Frontal cortex (tissue), 4 donors: ENCODE results near the gene TMEM132C. TPM values are rescaled to one million over a fixed set of nuclear protein-coding genes. Genes with fewer than 3 reads are reported as not detected.

Source experiments
- DNase-seq, 2 donors: peaks; one replicate each; pipeline ENCODE4 v3.0.0; 2012; ENCODE audit warnings: low spot score in 2 of 2
- FAIRE-seq: peaks from 2 replicates; lab custom pipeline; 2012; peaks lifted over from hg19 to GRCh38; lab: Jason Lieb, UNC
- total RNA-seq: library from RNA; depleted of rRNA; stranded (reverse); fragments of >200 nt; gene quantifications from one replicate; pipeline ENCODE4 v1.2.3, GENCODE V29; 2014
- donor health status: control.
- donor health status: control.
- donor health status: control.

The TMEM132C gene
- total RNA-seq, 1 donor from 2014 or later = 4.1 TPM

DNA sequence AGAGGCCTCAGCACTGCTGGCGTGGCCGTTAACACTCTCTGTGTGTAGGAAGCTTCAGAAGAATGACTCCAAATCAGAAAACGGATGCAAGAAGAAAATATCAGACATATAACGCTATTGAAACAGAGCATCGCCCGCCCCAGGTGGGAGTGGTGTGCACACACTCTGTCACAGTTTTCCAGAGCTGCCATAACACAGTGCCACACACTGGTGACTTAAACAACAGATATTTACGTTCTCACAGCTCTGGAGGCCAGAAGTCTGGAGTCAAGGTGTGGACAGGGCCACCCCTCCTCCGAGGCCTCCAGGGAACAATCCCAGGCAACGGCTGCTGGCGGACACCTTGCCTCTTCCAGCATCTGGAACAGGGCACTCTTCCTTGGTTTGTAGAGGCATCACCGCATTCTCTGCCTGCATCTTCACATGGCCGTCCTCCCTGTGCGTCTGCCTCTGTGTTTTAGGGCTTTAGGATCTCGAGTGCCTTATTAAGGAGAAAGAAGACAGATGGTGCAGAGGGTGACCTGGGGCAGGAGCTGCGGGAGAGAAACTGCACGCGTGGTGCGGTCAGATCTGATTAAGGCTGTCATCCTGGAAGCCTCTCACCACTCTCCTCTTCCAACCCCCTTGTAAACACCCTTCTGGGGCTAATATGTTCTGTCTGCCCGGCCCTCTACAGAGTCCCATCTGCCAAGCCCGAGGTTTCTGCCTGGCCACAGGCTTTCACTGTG, 415.7 kb downstream of the TMEM132C start:
- DNase-seq (no peak), FAIRE-seq (no peak)

- FAIRE-seq = no peak
- peak in 1 of 2 donors; percentile 18 for DNase-seq
Measured at GRCh38 chr12:128684352-128684751, 417.4 kb downstream of the TMEM132C start.

- FAIRE-seq (no peak), DNase-seq (no peak)
Measured at GRCh38 chr12:128685903-128686475, 419.0 kb downstream of the TMEM132C start.

GRCh38 chr12:128687851-128688250, 420.9 kb downstream of the TMEM132C start:
- no peak for FAIRE-seq

GRCh38 chr12:128690641-128691040, 423.7 kb downstream of the TMEM132C start:
- no peak for FAIRE-seq
- no peak for DNase-seq

More at GRCh38 chr12:128687851-128688250, 420.9 kb downstream of the TMEM132C start:
- no peak for DNase-seq

- DNase-seq (no peak), FAIRE-seq (no peak)
Measured at GRCh38 chr12:128693115-128693514, 426.1 kb downstream of the TMEM132C start.

- FAIRE-seq (no peak), DNase-seq (no peak)
Measured at GRCh38 chr12:128693771-128694170, 426.8 kb downstream of the TMEM132C start.

DNA sequence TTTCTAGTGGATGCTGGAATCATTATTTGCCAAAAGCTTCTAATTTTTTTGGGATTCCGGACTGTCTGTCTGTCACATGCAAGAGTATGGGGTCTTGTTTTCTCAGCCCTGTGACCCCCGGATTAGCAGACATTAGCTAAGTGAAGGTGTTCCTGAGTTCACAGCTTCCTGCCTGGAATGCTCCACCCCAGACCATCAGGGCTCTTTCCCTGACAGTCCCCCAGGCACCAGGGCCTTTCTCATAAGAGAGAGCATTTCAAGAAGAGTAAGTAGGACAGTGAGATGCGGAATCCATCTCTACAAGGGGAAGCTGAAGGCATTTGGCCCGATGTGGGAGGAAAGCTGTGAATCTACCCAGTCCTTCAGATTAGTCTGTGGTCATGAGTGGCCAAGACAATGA, 427.5 kb downstream of the TMEM132C start:
- no peak for FAIRE-seq
- DNase-seq = no peak

DNA sequence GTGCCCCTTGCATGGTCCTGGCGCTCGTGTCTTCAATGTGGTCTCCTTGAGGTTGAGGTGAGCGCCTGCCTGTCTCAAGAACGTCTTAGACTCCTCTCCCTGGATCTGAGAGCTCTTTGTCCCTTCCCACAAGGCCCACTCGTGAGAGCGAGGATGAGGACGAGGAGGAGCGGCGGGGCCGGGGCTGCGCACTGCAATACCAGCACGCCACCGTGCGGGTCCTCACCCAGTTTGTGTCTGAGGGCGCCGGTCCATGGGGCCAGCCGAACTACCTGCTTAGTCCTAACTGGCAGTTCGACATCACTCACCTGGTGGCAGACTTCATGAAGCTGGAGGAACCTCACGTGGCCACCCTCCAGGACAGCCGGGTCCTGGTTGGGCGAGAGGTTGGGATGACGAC, 428.7 kb downstream of the TMEM132C start:
- FAIRE-seq = no peak
- DNase-seq = no peak

DNA sequence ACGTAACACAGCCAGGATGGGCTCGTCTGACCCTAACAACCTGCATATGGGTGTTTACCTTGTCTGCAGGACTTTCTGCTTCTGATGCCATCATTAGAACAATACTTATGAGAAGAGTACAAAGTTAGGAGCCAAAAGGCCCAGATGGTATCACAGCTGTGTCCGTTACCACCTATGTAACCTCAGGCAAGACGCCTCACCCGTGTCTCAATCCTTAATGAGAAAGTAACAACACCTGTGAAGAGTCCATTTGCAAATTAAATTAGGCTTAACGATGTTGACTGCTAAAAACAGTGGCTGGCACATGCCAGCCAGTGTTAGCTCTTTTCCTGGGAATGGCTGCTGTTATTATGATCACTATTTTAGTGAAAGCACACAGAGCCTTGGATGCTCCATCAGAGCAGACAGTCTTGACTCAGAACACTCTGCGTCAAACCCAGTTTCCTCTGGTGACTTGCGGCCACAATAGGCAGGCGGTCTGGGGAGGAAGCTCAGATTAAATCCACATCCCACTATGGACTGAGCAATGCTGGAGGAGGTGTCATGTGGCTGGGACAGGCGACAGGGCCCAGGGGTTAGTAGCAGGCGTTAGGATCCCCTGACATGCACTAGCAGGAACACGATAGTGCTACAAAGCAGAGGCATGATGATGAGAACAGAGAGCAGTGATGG, 431.5 kb downstream of the TMEM132C start:
- DNase-seq (no peak), FAIRE-seq (no peak)

- no peak for DNase-seq
- no peak for FAIRE-seq
Measured at GRCh38 chr12:128699106-128699505, 432.1 kb downstream of the TMEM132C start.

DNA sequence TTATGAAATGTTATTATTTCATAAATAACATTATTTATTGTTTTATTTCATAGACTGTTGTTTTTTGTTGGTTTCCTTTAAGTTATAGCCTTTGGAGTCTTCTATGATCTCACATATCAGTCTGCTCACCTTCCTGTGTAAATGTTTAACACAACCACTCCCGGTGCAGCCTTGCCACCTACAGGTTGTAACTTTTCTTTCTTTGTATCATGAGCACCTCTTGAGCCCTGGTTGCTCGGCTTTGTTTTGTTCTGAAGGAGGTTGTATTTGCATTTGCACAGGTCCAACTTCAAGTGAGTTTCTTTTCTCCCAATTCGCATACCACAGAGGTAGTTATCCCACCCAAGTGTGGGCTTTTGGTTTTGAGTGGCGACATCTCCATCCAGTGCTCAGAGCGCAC, 435.4 kb downstream of the TMEM132C start:
- no peak for FAIRE-seq
- no peak for DNase-seq

DNA sequence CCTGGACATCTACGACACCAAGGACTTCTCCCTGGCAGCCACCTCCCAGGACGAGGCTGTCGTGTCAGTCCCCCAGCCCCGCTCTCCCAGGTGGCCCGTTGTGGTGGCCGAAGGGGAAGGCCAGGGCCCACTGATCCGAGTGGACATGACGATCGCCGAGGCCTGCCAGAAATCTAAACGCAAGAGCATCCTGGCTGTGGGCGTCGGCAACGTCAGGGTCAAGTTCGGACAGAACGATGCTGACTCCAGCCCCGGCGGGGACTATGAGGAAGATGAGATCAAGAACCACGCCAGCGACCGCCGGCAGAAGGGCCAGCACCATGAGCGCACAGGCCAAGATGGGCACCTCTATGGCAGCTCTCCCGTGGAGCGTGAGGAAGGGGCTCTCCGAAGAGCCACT, 438.2 kb downstream of the TMEM132C start:
- FAIRE-seq = no peak

DNA sequence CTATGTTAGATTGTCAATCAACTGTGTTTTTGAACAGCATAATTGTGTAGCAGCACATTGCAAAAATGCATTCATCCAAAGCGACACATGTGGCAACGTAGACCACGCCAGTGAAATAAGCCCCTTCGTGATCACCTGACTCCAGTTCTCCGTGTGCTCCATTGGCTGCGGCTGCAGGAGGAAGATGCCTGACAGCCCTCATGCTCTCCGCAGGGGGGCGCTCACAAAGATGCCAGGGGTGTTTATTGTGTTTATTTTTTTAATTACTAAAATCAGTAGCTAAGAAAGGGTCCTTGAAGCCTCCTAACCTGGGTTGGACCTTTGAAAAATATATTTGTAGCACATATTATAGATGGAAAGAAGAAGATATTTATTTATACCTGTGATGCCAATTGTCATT, 440.5 kb downstream of the TMEM132C start:
- DNase-seq = no peak
- no peak for FAIRE-seq

More for the DNA sequence above, 438.2 kb downstream of the TMEM132C start:
- DNase-seq = no peak

DNA sequence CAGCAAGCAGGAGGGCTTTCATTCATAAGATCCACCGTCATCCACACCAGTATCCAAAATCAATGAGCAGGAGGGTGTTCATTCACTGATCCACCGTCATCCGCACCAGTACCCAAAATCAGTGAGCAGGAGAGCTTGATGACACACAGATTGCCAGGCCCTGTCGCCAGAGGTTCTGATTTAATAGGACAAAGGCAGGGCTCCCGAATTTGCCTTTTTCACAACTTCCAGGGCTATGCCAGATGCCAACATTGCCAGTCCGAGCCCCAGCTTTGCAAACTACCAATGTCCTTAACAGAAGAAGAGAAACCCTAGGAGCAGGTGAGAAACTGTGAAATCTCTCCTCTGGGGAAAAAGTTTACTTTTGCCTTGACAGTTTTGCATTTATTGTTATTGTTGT, 441.8 kb downstream of the TMEM132C start:
- FAIRE-seq = no peak
- DNase-seq = no peak

- DNase-seq = no peak
- no peak for FAIRE-seq
Measured at GRCh38 chr12:128709660-128710059, 442.7 kb downstream of the TMEM132C start.

- FAIRE-seq (no peak), DNase-seq (no peak)
Measured at GRCh38 chr12:128711486-128711885, 444.5 kb downstream of the TMEM132C start.

DNA sequence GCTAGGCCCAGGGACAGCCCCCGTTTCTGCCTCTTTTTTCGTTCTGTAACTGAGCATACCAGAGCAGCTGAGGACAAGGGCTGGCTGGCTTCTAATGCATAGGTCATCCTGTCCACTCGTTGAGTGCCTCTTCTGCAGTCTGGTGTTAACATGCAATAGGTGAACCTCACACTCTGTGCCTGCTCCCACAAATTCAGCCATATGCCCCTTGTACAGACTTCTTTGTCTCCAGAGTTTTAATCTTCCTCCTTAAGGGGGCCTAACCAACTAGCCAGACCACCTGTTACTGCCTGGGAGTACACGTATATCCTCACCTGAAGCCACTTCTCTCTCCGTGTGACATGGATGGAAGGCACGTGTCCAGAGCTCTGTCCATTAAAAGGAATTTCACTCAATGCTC, 445.7 kb downstream of the TMEM132C start:
- FAIRE-seq (no peak), DNase-seq (no peak)

DNA sequence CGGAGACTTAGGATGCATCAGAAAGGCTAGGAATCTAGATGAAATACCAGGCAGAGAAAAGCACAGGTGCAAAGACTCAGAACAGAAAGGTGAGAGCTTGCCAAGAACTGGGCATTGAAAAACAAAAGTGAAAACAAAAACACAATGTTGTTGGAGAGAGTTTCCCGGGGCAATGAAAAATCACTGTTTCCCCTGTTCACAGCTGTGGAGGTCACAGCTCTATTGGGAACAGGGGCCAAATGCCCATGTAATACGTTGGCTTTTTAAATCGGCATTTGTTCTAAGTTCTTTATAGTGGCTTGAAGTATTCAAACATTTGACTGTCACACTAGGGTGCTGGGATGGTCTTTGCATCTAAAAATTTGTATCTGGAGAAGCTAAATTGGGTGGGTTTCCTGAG, 448.5 kb downstream of the TMEM132C start:
- no peak for DNase-seq
- FAIRE-seq = no peak

DNA sequence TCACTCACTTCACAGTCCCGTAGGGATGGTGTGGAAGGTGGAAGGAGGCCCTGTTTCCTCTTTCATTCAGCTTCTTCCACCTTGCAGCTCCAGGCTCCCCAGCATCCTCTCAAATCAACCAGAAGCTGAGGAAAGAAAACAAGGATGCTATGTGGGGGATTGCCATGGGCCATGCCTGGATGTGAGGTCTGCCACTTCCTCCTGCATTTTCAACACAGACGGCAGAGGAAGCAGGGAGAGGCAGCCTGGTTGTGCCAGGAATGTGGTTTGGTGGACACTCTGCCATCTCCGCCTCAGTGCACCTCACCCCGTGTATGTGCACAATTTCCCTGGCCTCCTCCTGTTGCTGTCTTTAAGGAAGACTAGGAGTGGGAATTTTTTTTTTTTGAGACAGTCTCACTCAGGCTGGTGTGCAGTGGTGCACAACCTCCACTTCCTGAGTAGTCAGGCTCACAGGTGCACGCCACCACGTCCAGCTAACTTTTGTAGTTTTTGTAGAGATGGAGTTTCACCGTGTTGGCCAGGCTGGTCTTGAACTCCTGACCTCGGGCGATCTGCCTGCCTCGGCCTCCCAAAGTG, 457.6 kb downstream of the TMEM132C start:
- DNase-seq (no peak), FAIRE-seq (no peak)

- FAIRE-seq (no peak), DNase-seq (no peak)
Measured at GRCh38 chr12:128726886-128727285, 459.9 kb downstream of the TMEM132C start.
